ENCODE results near the gene GIPR.

DNA sequence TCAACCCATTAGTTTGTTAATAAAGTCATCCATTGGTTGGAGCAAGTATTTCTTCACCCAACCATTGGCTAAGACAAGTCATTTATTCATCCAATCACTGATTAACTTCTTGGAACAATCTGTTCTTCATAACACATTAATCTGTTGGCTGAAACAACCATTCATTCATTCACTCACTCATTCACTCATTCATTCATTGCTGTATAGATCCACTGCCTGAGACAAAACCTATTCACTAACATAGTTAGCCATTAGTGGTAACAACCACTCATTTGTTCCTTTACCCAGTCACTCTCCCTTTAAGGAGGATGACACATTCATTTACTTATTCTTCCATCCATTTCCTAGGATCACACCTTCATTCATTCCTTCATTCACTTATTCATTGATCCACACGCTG lies 44.0 kb upstream of the GIPR start:
- TF ChIP-seq EZH2 (IDR thresholded peaks at IDR 0.05; ENCODE audit: low read length, unreplicated experiment) = no peak
- TF ChIP-seq CTCF (conservative IDR thresholded peaks at IDR 0.05; ENCODE audit: low read depth, low read length) = no peak
- TF ChIP-seq EZH2phosphoT487 (IDR thresholded peaks at IDR 0.05; ENCODE audit: borderline replicate concordance, low read length) = no peak

All from PC-3 (cell line).